Liver (tissue), 9 donors: ENCODE results near the gene CEP131. TPM values are rescaled to one million over a fixed set of nuclear protein-coding genes. Genes with fewer than 3 reads are reported as not detected.

Source experiments
- DNase-seq: peaks from one replicate; pipeline ENCODE4 v3.0.0-alpha.2; 2017; ENCODE audit warnings: low spot score
- H3K27ac ChIP-seq, 2 donors: one replicate each; pipeline ENCODE4 v1.7.0; 2013; ENCODE audit warnings: inconsistent platforms in 2 of 2, low read length in 2 of 2, control low read depth in 1 of 2, low read depth in 1 of 2, mild to moderate bottlenecking in 1 of 2
- H3K27me3 ChIP-seq, 4 donors: one replicate each; pipeline versions ENCODE4 v1.6.1 to v1.7.0; 2013; ENCODE audit warnings: low read length in 3 of 4, inconsistent platforms in 1 of 4, mild to moderate bottlenecking in 1 of 4, moderate library complexity in 1 of 4; ENCODE audit not compliant: control insufficient read depth in 4 of 4, insufficient read depth in 4 of 4
- H3K36me3 ChIP-seq, 4 donors: one replicate each; pipeline versions ENCODE4 v1.6.1 to v1.7.0; 2013; ENCODE audit warnings: low read length in 3 of 4, mild to moderate bottlenecking in 3 of 4, low read depth in 1 of 4, moderate library complexity in 1 of 4; ENCODE audit not compliant: control insufficient read depth in 4 of 4, insufficient read depth in 3 of 4
- H3K4me1 ChIP-seq, 4 donors: one replicate each; pipeline versions ENCODE4 v1.6.1 to v1.7.0; 2013; ENCODE audit warnings: low read length in 3 of 4, mild to moderate bottlenecking in 3 of 4, moderate library complexity in 1 of 4; ENCODE audit not compliant: control insufficient read depth in 4 of 4, insufficient read depth in 4 of 4
- H3K4me3 ChIP-seq, 3 donors: one replicate each; pipeline versions ENCODE4 v1.6.1 to v1.7.0; 2013; ENCODE audit warnings: low read length in 3 of 3, control low read depth in 1 of 3, low read depth in 1 of 3, mild to moderate bottlenecking in 1 of 3
- H3K9ac ChIP-seq, 2 donors: one replicate each; pipeline ENCODE4 v1.7.0; 2013; ENCODE audit warnings: low read length in 2 of 2, mild to moderate bottlenecking in 2 of 2, moderate library complexity in 2 of 2, control low read depth in 1 of 2, low read depth in 1 of 2
- H3K9me3 ChIP-seq, 4 donors: one replicate each; pipeline versions ENCODE4 v1.6.1 to v1.7.0; 2013; ENCODE audit warnings: low read length in 3 of 4; ENCODE audit not compliant: control insufficient read depth in 4 of 4
- CTCF ChIP-seq: fragments of 150-350 bp; IDR thresholded peaks from 2 replicates; pipeline ENCODE4 v1.5.1; 2017; ENCODE audit warnings: improper control_type of control experiment, low read depth, low read length; ENCODE audit not compliant: missing input control
- EGR1 ChIP-seq, 2 donors: IDR thresholded peaks; 2 replicates each; pipeline ENCODE4 v1.6.1; 2016 to 2018; ENCODE audit warnings: antibody characterized with exemption in 2 of 2, low read depth in 2 of 2
- FOXA1 ChIP-seq: IDR thresholded peaks from 2 replicates; pipeline ENCODE4 v1.6.1; 2016; ENCODE audit warnings: antibody characterized with exemption
- FOXA2 ChIP-seq: IDR thresholded peaks from 2 replicates; pipeline ENCODE4 v1.6.1; 2016; ENCODE audit warnings: antibody characterized with exemption
- GABPA ChIP-seq, 2 donors: IDR thresholded peaks in 1 of 2; conservative IDR thresholded peaks in 1 of 2; 2 replicates each; pipeline ENCODE4 v1.6.1; 2016; ENCODE audit warnings: antibody characterized with exemption in 2 of 2, mild to moderate bottlenecking in 1 of 2, moderate library complexity in 1 of 2
- HNF4A ChIP-seq, 2 donors: conservative IDR thresholded peaks; 2 replicates each; pipeline ENCODE4 v1.6.1; 2016; ENCODE audit warnings: antibody characterized with exemption in 2 of 2, mild to moderate bottlenecking in 2 of 2
- HNF4G ChIP-seq: IDR thresholded peaks from 2 replicates; pipeline ENCODE4 v1.6.1; 2016; ENCODE audit warnings: antibody characterized with exemption
- NR2F2 ChIP-seq: IDR thresholded peaks from 2 replicates; pipeline ENCODE4 v1.6.1; 2016; ENCODE audit warnings: antibody characterized with exemption
- RAD21 ChIP-seq, 2 donors: IDR thresholded peaks; 2 replicates each; pipeline ENCODE4 v1.6.1; 2016; ENCODE audit warnings: antibody characterized with exemption in 2 of 2, mild to moderate bottlenecking in 2 of 2
- RXRA ChIP-seq, 2 donors: IDR thresholded peaks; 2 replicates each; pipeline ENCODE4 v1.6.1; 2017 to 2018; ENCODE audit warnings: antibody characterized with exemption in 2 of 2, mild to moderate bottlenecking in 1 of 2
- SP1 ChIP-seq: IDR thresholded peaks from 2 replicates; pipeline ENCODE4 v1.6.1; 2018; ENCODE audit warnings: antibody characterized with exemption, mild to moderate bottlenecking
- TAF1 ChIP-seq: conservative IDR thresholded peaks from 2 replicates; pipeline ENCODE4 v1.6.1; 2016; ENCODE audit warnings: antibody characterized with exemption, mild to moderate bottlenecking
- YY1 ChIP-seq: IDR thresholded peaks from 2 replicates; pipeline ENCODE4 v1.6.1; 2016; ENCODE audit warnings: antibody characterized with exemption, mild to moderate bottlenecking
- WGBS: extraction: QIAGEN DNeasy Blood & Tissue Kit; methylation state at CpG from one replicate; pipeline ENCODE4 v1.1.7; 2013; 5-methylcytosine and 5-hydroxymethylcytosine counted together
- polyA plus RNA-seq, 2 donors: library from polyadenylated mRNA; stranded (reverse) in 1 of 2; unstranded in 1 of 2; fragments of 200-250 nt in 1 of 2; fragments of >200 nt in 1 of 2; fragmentation: Nextera tagmentation in 1 of 2; extraction: Ambion mirVana in 1 of 2; gene quantifications; one replicate each; pipeline versions ENCODE4 v1.2.1 to v1.2.3, GENCODE V29; 2013 to 2015
- total RNA-seq, 2 donors: library from RNA; depleted of rRNA; stranded (reverse); fragments of >200 nt; gene quantifications; one replicate each; pipeline ENCODE4 v1.2.3, GENCODE V29; 2014
- TF ChIP-seq, protein P1 (sequence below): IDR thresholded peaks from 2 replicates; pipeline ENCODE4 v1.6.1; 2016; ENCODE audit warnings: antibody characterized with exemption, mild to moderate bottlenecking
- donor health status: healthy.
- donor health status: healthy.
- donor health status: healthy.
- donor health status: healthy.
- donor health status: healthy.

The CEP131 gene
- total and polyA plus RNA-seq, 4 donors, result 0.71 to 6.3 (median 2.2) TPM

DNA sequence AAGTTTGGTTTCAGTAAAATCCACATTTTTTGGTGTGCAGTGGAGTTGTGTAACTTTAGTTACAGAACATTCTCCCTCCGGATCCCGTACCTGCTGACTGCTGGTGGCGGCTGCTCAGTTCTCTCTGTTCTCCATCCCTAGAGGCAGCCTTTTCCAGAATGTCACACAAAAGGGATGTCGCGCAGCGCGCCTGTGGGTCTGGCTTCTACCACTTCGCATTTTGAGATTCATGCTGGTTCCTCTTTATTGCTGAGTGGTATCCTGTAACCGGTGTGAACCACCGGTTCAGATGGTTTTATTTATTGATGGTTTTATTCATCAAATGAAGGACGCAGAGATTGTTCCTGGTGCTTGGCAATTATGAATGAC lies 981 bp upstream of the CEP131 start:
- Histone ChIP-seq H3K9me3 (no peaks in the 10 kb centered on the region), H3K4me1 (peaks cover 10 to 25% (median 13%) of the 10 kb centered on the region in 4 donors), H3K27me3 (no peaks in the 10 kb centered on the region), H3K4me3 (peak overlapping the region in 1 of 3 donors; percentile 46), H3K9ac (peak overlapping the region in 1 of 2 donors; percentile 47), H3K27ac (no peak overlapping the region), H3K36me3 (no peaks in the 10 kb centered on the region)
- TF ChIP-seq TAF1, result no peak
- no peak for DNase-seq
- WGBS, result 27% methylated on average over 11 of the region's 11 CpGs

DNA sequence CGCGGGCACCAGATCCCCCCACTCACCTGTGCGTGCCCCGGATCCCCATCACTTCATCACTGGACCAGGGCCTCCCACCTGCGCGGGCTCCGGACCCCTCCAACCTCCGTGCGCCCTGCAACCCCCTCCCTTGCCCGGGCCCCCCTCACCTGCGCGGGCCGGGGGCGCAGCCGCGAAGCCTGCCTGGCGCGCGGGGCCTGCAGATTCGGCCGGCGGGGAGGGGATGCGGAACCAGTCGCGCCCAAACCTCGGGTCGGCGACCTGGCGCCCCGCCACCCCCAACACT lies 202 bp downstream of the CEP131 start:
- no peaks in the 10 kb centered on the region for H3K9me3 ChIP-seq
- no peak overlapping the region for H3K9ac ChIP-seq
- H3K27ac ChIP-seq, result no peak overlapping the region
- H3K4me3 ChIP-seq, result peak overlapping the region; percentile 26 to 83 (median 46)
- H3K36me3 ChIP-seq, result no peaks in the 10 kb centered on the region
- DNase-seq, result no peak
- H3K4me1 ChIP-seq, result peaks cover 10 to 23% (median 13%) of the 10 kb centered on the region in 4 donors
- TF ChIP-seq HNF4A (conservative IDR thresholded peaks at IDR 0.05), result no peak
- TF ChIP-seq GABPA (IDR thresholded peaks at IDR 0.05 in 1 of 2, conservative IDR thresholded peaks at IDR 0.05 in 1 of 2), result no peak
- no peak for TF ChIP-seq SP1
- TF ChIP-seq HNF4G, result no peak
- TF ChIP-seq FOXA2, result no peak
- no peak for TF ChIP-seq FOXA1
- TF ChIP-seq, protein P1, sequence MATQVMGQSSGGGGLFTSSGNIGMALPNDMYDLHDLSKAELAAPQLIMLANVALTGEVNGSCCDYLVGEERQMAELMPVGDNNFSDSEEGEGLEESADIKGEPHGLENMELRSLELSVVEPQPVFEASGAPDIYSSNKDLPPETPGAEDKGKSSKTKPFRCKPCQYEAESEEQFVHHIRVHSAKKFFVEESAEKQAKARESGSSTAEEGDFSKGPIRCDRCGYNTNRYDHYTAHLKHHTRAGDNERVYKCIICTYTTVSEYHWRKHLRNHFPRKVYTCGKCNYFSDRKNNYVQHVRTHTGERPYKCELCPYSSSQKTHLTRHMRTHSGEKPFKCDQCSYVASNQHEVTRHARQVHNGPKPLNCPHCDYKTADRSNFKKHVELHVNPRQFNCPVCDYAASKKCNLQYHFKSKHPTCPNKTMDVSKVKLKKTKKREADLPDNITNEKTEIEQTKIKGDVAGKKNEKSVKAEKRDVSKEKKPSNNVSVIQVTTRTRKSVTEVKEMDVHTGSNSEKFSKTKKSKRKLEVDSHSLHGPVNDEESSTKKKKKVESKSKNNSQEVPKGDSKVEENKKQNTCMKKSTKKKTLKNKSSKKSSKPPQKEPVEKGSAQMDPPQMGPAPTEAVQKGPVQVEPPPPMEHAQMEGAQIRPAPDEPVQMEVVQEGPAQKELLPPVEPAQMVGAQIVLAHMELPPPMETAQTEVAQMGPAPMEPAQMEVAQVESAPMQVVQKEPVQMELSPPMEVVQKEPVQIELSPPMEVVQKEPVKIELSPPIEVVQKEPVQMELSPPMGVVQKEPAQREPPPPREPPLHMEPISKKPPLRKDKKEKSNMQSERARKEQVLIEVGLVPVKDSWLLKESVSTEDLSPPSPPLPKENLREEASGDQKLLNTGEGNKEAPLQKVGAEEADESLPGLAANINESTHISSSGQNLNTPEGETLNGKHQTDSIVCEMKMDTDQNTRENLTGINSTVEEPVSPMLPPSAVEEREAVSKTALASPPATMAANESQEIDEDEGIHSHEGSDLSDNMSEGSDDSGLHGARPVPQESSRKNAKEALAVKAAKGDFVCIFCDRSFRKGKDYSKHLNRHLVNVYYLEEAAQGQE, result no peak
- no peak for TF ChIP-seq TAF1
- no peak for TF ChIP-seq CTCF
- no peak for TF ChIP-seq EGR1 (IDR thresholded peaks at IDR 0.05; ENCODE audit: low read depth in 2 of 2)
- H3K27me3 ChIP-seq, result no peaks in the 10 kb centered on the region
- WGBS, result 2% methylated on average over 30 of the region's 30 CpGs

- Histone ChIP-seq H3K9me3 (no peaks in the 10 kb centered on the region), H3K4me3 (peak overlapping the region in 2 of 3 donors; percentile 46 to 83), H3K36me3 (no peaks in the 10 kb centered on the region), H3K4me1 (peaks cover 10 to 23% (median 13%) of the 10 kb centered on the region in 4 donors), H3K27ac (no peak overlapping the region), H3K9ac (no peak overlapping the region), H3K27me3 (no peaks in the 10 kb centered on the region)
- 35% methylated on average over 24 of the region's 24 CpGs for WGBS
- TF ChIP-seq RXRA (IDR thresholded peaks at IDR 0.05) (no peak), RAD21 (IDR thresholded peaks at IDR 0.05) (no peak), EGR1 (IDR thresholded peaks at IDR 0.05; ENCODE audit: low read depth in 2 of 2) (no peak), GABPA (IDR thresholded peaks at IDR 0.05 in 1 of 2, conservative IDR thresholded peaks at IDR 0.05 in 1 of 2) (no peak), NR2F2 (no peak), YY1 (no peak)
- no peak for DNase-seq
These were observed 734 bp downstream of the CEP131 start for GRCh38 chr17:81221842-81222619.
